Activated CD4-positive, alpha-beta T cell treated with anti-CD3 and anti-CD28 coated beads for 24 hours (primary cell): ENCODE results near the gene CRMP1.

Experiments
- DNase-seq, 2 donors: peaks; one replicate each; pipeline ENCODE4 v3.0.0-alpha.2; 2020; ENCODE audit warnings: low read depth in 2 of 2

Gene CRMP1

GRCh38 chr4:5919571-5919970 lies 26.7 kb upstream of the CRMP1 start:
- no peak for DNase-seq

- no peak for DNase-seq
Measured at GRCh38 chr4:5919044-5919443, 26.2 kb upstream of the CRMP1 start.

DNA sequence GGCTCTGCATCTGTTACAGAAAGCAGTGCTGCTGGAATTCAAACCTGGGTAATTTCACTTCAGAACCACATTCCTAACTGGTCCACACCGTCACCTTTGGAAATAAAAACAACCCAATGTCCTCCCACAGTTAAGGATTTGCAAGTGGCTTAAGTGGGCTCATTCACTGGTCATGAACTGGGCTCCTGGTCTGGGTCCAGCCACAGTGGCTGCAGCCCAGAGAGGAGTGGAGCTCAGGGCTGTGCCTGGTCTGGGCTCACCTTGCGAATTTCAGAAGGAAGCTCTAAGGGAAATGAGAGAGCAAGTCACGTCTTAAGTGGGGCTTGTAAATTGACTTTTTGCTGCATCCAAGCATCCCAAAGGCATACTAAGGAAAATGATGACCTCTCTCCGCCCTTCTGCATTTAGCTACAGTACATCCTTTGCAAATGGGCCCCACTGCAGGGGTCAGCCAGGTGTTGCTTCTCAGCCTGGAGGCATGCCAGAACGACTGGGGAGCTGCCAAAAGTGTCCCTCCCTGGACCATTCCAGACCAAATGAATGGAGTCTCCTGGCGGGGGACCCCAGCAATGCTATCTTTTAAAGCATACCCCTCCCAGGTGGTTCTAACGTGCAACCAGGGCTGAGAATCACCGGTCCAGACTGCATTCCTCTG lies 25.6 kb upstream of the CRMP1 start:
- no peak for DNase-seq

- no peak for DNase-seq
Measured at GRCh38 chr4:5917672-5918071, 24.8 kb upstream of the CRMP1 start.

- no peak for DNase-seq
Measured at GRCh38 chr4:5916229-5916628, 23.3 kb upstream of the CRMP1 start.

DNA sequence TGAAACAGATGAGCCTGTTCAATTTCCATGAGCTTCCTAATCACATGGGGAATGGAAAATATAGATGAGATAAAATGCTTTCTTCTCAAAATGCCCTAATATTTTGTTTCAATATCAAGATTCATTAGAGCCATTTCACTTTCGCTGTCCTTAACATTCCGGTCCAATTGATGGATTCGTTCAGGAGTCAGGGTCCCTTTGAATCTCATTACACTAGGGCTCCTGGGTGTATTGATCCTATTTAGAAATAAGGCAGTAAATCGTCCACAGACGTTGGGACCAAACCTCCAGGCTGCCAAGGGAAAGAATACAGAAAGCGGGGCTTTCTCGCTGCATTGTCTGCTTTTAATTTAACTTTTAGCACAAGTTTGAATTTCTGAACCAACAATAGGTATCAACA lies 20.6 kb upstream of the CRMP1 start:
- DNase-seq: no peak

DNA sequence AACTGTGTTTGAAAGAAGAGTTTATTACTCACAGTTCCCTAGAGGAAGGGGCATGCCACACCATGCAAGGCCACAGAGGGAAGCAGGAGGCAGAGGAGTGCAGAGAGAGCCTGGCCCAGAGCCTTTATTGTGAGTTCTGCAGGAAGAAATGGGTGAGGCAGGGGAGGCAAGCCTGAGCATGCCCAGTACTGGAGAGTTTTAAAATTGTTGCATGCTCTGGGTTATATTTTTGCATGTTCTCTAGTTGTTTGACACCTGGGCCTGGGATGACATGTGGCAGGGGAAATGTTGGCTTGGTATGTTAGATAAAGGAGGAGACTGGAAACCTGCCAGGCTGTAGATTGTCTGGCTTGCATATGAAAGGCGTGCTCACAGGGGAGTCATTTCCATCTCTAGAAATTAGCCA lies 19.7 kb upstream of the CRMP1 start:
- DNase-seq: no peak

GRCh38 chr4:5908876-5909427 lies 16.1 kb upstream of the CRMP1 start:
- no peak for DNase-seq

GRCh38 chr4:5906191-5906590 lies 13.3 kb upstream of the CRMP1 start:
- no peak for DNase-seq

DNA sequence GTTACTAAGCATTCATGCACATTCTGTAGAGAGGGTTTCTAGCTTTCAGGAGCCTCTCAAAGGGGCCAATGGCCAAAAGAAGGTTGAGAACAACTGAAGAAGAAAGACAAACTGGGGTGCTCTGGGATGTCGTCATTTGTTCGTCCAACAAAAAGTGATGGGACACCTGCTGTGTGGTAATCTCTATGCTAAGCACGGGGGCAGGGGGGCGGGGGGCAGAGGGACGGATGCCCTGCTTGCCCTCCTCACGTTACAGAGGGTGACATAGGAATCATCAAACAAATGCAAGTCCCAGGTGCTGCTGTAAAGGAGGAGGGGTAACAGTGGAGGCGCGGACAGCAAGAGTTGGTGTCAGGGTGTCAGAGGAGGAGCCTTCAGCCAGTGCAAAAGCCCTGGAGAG lies 12.8 kb upstream of the CRMP1 start:
- no peak for DNase-seq

GRCh38 chr4:5900844-5901243 lies 8.0 kb upstream of the CRMP1 start:
- DNase-seq: no peak

GRCh38 chr4:5899881-5900280 lies 7.0 kb upstream of the CRMP1 start:
- no peak for DNase-seq

- no peak for DNase-seq
Measured at GRCh38 chr4:5899396-5899795, 6.5 kb upstream of the CRMP1 start.

- DNase-seq: no peak
Measured at GRCh38 chr4:5897674-5898073, 4.8 kb upstream of the CRMP1 start.

DNA sequence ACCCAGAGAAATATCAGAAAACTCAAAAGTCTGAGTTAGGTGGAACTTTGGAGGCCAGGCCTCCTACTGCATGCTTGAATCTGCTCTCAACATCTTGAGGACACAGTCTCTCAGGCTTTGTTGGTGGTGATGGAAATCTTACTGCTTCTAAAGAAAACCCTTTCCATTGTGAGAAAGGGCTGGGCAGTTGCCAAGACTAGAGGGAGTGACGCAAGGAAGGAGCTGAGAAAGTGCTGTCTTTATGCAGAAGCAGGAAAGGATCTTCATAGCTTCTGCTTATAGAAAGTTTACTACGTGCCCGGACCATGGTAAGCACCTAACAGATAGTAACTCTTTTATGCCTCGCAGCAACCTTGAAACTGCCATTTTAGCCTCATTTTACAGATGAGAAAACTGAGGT lies 2.4 kb upstream of the CRMP1 start:
- no peak for DNase-seq

GRCh38 chr4:5894266-5894665 lies 1.4 kb upstream of the CRMP1 start:
- DNase-seq: no peak

DNA sequence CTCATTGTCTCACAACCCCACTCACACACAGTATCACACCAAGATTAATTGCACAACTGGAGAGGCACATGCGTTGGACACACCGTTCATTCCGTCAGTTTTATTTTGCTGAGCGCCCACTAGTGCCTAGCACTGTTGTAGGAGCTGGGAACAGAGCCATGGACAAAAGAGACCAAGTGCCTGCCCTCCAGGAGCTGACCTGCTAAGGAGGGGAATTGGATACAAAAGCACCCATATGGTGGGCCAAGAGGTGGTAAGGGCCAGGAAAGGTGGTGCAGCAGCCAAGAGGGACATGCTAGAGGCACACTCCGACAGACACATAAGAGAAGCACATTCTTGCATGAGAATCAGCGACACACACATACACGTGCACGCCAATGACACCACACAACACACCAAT lies 705 bp upstream of the CRMP1 start:
- DNase-seq: no peak

DNA sequence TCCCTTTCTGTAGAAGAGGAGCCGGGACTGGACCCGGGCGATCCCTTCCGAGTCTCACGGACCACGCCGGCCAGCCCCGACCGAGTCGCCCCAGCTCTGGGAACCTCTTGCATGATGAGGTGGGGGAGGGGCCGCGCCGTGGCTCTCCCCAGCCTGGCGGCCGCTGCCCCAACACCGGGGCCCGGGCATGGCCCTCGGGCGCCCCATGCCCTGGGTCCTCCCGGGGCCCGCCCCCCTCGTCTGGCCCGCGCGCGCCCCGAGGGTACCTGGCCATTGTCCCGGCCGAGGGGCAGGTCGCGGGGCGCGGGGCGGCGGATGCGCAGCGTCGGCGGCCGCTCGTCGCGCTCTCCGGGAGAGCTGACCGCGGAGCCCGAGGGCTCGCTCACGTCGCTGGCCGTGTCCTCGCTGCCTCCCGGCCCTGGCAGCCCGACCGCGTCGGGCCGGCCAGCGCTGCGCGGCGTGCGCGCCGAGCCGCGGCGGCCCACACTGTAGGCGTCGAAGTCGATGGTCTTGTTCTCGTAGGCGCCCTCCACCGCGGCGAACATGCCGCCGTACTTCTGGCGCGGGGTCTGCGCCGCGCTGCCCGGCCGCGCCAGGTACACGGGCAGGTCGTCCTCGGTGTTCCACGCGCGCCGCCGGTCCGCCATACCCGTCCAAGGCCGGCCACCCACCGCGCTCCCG lies 423 bp downstream of the CRMP1 start:
- DNase-seq: no peak

DNA sequence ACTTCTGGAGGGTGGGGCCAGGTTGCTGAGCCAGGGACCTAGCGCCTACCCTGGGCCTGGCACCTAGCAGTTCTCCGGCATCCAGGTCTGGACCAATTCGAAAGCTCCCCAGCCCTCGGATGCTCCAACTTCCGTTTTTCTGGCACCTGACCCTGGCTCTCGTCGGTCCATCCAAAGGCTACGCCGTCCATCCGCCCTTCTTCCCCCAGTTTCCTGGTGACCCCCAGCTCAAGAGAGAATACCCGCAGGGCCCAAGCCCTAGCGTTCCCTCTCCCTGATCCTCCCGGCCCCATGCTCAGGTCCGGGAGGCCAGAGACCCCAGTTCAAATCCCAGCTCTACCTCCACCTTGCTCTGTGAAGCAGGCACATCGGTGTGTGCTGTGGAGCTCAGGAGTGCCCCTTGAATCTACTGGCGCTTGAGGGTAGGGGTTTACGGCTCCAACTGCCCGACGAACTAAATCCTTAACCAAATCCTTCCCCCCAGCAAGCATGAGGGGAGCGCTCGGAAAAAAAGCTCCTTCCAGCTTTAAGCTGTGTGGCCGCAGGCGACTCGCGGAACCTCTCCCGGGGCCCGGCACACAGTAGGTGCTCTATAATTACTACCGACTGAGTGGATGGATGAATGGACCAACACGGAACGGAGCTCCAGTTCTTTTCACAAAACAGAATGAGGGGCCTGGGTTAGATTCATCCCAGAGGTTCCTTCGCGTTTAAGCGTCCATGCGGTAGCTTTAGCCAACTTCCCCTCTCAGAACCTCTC lies 1.1 kb downstream of the CRMP1 start:
- no peak for DNase-seq

DNA sequence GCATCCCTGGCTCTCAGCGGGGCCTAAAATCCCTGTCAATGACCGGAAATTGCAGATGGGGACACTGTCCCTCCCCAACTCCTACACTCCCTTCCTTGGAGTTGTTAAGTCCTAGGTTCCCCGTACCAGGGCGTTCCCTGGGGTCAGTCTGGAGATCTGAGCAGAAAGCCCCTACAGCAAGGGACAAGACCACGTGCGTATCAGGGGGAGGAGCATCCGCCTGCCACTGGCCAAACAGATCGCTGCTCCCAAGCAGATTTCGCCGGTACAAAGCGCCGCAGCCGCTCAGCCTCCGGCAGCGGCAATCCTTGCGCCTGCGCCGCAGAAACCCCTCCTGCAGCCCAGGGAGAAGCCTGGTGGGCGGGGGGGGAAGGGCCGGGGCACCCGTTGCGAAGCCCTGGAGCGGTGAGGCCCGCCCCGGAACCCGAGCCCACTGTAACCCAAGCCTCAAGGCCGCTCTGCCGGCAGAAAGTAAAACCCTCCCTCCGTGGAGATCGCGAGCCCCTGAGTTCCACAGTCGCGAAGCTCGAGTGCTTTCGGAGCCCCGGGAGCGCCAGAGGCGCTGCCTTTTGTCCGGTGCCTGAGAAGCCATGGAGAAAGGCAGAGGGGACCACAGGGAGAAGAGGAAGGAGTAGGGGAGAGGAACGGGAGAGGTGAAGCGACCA lies 2.7 kb downstream of the CRMP1 start:
- no peak for DNase-seq

- no peak for DNase-seq
Measured at GRCh38 chr4:5889002-5889696, 3.7 kb downstream of the CRMP1 start.
